HG03565 (cell line): ENCODE results near the gene NAT9.

Source experiments
- ATAC-seq: cut with Tn5 transposase; IDR thresholded peaks from one replicate; pipeline ENCODE4 v1.9.1; 2021; ENCODE audit warnings: mild to moderate bottlenecking, moderate library complexity; ENCODE audit not compliant: unreplicated experiment

Gene NAT9

DNA sequence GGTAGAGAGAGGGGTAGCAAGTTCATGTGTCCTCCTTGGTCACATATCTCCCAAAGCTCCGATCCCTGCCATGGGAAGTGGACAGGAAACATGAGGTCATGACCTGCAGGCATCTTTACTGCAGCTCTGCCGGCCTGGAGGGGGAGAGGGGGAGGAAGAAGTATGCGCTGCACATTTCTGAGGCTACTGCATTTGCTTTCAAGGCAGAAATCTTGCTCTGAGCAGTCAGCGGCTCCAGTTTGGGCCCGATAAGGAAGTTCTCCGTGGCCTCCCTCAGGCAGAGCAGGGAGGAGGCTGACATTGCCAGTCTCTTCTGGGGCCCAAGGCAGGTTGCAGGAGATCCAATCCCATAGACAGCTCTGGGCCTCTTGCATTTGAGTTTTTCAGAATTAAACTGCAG is 29.2 kb downstream of the NAT9 start:
- no peak for ATAC-seq

DNA sequence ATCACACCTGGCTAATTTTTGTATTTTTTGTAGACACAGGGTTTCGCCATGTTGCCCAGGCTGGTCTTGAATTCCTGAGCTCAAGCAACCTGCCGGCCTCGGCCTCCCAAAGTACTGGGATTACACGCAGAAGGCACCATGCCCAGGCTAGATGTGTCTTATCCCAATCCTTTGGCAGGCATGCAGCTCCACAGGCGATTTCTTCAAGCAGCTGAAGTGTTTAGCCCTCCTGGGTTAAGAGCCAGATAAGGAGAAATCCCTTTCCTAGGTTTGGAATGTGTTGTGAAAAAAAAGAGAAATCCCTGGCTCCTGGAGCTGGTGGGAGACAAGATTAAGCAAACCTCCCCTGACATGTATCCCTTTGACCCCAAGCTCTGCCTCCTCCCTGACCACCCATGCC is 29.8 kb downstream of the NAT9 start:
- ATAC-seq = no peak

DNA sequence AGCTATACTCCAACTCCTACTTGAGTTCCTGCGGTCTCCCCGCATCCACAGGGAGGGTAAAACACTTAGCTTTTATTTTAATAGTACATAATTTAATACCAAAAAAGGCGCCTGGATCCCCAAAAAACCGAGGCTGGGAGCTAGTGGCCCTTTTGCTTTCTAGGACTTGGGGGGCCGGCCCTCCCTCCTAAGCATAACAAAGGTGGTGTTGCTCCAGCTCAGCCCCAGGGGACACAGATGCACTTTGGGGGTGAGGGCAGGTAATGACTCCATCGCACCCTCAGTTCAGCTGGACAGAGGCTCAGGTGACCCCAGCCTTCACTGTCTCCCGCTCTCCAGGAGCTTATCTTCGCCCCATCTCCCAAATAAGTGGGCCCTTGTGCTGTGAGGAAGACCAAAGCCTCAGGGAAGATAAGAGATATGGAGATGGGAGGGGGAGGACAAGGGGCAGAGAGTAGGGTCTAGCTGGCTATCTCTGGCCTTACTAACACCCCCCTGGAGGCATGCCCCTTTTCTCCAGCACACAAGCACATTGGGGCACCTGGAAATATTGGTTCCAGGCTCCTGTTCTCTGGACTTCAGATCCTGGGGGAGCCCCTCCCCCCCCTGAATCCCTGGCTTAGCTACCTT is 30.5 kb downstream of the NAT9 start:
- ATAC-seq = no peak

DNA sequence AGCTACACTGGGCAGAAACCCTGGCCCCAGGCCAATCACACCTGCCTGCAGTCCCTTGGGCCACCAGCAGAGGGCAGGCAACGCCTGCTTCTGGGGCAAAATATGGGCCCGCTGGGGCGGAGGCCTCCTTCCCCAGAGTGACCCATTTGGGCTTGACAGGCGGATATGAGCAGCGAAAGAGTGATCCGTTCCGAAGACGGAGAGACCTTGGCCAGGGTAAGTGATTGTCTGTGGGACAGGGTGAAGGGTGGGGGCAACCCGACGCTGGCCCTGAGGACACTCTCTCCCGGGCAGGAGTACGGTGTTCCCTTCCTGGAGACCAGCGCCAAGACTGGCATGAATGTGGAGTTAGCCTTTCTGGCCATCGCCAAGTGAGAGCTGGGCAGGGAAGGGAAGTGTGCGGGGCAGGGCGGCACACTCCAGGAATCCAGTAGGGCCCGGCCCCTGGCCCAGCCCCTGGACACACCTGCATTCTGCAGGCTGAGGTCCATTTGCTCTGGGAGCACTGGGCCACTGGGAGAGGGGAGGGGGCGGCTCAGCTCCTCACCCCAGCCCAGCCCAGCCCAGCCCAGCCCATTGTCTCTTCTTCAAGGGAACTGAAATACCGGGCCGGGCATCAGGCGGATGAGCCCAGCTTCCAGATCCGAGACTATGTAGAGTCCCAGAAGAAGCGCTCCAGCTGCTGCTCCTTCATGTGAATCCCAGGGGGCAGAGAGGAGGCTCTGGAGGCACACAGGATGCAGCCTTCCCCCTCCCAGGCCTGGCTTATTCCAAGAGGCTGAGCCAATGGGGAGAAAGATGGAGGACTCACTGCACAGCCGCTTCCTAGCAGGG is 31.2 kb downstream of the NAT9 start:
- no peak for ATAC-seq

DNA sequence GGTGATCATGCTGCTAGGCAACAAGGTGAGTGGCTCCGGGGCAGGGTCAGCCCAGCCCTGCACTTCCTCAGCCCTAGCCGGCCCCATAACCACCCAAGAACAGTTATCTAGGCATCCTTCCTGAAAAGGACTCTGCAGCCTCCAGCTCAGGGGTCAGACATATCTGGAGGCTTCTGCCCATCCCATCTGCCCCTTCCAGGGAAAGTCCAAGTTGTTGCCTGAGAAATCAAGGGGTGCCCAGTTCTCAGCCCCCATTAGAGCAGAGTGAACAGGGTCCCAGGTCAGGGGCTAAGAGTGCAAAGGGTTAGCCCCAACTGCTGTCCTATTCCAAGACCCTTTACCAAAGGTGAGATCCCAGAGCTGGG is 31.8 kb downstream of the NAT9 start:
- no peak for ATAC-seq

DNA sequence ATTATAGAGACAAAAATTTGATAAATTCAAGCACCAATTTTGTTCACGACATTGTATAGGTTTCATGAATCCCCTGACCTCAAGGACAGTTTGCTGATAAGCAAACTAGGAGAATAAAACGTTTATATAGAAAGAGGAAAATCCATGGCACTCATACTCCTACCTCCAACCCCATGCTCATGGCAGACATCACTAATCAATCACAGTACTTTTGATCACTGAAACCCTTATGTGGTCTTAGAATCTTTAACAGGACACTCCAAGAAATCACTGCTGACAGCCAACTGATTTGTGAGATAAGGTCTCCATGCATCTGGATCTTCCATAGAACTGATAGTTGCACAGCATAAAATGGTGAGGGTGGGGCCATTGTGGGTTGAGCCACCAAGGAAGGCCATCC is 32.4 kb downstream of the NAT9 start:
- ATAC-seq = no peak

DNA sequence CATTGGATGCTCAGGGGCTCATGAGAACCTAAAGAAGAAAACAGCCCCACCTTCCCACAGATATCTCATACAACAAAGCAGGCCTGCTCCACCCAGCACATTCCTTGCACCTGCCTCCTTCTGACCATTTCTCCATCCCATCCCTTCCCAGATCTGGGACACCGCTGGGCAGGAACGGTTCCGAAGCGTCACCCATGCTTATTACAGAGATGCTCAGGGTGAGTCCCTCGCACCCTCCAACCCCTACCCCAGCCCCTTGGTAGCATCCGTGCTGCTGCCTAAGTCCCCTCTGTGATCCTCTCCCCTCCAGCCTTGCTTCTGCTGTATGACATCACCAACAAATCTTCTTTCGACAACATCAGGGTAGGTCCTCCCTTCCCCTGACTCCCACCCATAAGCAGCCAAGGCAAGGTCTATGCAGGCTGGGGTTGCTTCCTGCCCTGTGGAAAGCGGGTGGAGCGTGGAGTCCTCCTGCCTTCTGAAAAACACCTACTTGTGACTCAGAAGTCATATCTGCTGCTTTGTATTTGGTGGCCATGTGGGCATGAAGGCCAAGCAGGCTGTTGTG is 33.1 kb downstream of the NAT9 start:
- ATAC-seq = no peak

DNA sequence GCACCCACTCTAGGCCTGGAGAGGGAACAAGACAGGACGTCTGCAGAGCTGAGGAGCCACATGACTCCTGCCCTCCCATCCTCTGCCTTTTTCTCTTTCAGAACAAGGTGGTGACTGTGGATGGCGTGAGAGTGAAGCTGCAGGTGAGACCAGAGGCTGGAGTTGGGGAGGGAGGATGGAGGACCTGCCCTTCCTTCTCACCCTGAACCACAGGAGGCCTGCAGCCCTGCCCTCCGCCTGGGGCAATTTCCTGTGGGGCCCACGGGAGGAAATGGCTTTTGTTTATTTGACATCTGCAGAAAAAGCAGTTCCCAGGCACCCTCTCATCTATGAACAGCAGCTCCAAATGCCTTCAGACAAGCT is 34.0 kb downstream of the NAT9 start:
- ATAC-seq = peak; percentile 44

DNA sequence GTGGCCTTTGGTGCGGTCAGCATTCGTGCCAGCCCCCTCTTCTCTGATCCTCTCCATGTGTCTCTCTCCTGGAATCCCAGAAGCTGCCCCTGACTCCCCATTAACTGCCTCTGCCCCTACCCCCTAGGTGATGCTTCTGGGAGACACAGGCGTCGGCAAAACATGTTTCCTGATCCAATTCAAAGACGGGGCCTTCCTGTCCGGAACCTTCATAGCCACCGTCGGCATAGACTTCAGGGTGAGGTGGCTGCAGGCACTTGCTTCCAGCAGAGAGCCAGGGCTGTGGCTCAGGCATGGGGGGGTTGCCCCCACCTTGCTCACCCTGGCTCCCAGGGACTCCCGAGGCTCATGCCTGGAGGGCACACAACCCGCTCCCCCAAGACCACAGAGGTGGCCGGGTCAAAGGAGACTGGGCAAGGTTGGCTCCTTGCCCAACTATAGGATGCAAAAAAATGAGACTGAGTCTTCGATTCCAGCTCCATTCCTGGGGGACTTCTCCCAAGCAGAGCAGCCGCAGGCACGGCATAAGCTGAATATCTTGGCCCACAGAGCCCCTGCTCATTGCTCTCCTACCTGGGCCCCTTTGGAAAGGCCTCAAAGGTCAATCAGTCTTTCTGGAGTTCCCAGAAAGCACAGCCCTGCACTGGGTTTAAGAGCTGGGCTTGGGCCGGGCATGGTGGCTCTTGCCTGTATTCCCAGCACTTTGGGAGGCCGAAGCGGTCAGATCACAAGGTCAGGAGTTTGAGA is 35.3 kb downstream of the NAT9 start:
- no peak for ATAC-seq

DNA sequence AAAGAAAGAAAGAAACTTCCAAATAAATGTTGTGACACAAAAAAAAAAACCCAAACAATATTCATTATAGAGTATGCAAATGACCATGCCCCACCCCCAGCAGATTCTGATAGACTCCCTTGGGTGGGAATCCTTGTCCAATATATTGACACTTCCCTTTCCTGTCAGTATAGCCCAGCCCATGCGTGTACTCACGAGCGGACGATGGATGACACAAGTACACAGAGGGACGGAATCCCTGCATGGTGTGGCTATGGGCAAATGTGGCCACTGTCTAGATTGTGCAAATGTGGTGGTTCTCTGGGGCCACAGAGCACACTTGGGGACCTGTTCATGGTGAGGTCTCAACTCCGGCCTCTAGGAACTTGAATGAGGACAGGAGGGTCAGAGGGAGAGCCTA is 36.0 kb downstream of the NAT9 start:
- no peak for ATAC-seq

DNA sequence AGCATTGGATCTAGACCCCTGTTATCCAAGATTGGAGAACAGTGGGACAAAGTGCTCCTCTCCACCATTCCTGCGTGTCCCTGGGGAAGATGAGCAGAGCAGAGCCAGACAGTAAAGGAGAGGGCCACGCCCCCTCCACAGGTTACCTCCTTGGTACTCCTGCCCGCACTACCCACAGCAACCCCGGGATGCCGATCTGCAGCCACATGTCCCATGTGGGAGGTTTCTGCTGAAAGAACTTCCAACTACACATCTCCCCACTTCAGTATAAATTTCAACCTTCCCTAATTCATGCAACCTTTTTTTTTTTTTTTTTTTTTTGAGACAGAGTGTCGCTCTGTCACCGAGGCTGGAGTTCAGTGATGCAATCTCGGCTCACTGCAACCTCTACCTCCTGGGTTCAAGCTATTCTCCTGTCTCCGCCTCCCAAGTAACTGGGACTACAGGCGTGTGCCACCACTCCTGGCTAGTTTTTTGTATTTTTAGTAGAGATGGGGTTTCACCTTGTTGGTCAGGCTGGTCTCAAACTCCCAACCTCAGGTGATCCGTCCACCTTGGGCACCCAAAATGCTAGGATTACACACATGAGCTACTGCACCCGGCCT is 36.8 kb downstream of the NAT9 start:
- ATAC-seq = no peak

DNA sequence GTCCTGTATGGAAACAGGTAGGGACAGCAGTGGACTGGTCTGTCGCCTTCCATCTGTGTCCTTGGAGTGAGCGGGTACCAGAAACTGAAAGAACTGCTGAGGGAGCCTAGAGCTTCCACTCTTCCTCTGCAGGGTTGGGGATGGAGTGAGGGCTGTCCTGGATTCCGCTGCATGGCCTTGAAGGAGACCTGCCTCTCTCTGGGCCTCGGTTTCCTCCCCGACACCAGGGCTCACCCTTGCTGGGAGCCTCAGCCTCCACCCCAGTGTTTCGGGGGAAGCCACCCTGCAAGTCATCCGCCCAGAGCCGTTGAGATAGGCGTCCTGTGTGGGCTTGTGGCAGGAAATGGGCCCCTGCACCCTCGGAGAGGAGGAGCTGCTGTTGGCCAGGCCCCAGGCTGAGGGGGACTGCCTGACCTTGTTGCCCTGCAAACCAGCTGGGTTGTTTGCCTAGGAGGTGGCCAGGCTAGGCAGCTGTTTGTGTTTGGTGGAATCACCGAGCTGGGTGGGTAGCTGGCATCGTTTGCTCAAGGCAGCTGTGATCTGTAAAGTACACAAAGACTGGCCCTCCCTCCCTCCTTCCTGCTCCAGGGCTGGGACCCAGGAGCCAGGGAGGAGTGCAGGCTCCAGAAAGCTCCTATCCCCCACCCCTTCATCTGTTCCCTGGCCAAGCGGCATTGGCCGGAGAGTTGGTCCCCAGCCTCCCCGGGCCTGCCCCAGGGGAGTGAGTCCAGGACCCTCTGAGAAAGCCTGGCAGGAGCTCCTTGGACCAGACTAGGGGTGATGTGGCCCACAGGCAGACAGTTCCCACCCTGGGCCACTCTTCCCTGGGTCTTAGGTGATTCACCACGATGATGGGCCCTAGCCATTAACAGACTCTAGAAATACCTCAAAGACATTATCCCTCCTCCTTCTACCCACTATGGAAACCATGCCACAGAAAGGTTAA is 37.8 kb downstream of the NAT9 start:
- ATAC-seq = peak; percentile 33

DNA sequence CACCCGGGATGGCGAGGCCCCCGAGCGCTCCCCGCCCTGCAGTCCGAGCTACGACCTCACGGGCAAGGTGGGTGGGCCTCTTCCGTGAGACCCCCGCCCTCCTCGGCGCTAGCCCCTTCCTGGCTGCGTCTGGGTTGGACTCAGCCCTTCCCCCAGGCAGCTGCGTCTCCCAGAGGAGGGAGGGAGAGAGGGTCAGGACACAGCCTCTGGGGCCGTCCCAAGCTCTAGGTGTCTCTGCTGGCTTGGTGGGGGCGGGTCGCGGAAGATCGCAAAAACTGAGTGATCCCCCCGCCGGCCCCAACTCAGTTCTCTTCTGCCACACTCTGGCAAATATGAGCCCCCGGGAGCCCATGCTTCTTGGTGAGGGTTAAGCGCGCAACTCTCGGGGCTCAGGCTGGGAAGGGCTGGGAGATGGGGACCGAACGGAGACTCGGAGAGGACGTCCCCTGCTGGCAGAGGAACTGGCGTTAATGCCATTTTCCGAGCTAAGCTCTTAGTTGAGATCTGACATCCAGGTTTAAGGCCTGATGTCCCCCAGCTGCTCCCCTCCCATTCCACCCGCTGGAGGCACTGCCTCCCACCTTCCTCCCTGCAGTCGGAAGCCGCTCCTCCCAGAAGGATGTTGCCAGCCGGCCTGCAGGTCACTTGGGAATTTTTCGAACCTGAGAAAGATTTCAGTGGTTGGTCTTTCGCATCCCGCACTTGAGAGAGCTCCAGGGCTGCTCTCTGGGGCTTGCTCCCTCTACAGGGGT is 38.7 kb downstream of the NAT9 start:
- ATAC-seq = no peak

DNA sequence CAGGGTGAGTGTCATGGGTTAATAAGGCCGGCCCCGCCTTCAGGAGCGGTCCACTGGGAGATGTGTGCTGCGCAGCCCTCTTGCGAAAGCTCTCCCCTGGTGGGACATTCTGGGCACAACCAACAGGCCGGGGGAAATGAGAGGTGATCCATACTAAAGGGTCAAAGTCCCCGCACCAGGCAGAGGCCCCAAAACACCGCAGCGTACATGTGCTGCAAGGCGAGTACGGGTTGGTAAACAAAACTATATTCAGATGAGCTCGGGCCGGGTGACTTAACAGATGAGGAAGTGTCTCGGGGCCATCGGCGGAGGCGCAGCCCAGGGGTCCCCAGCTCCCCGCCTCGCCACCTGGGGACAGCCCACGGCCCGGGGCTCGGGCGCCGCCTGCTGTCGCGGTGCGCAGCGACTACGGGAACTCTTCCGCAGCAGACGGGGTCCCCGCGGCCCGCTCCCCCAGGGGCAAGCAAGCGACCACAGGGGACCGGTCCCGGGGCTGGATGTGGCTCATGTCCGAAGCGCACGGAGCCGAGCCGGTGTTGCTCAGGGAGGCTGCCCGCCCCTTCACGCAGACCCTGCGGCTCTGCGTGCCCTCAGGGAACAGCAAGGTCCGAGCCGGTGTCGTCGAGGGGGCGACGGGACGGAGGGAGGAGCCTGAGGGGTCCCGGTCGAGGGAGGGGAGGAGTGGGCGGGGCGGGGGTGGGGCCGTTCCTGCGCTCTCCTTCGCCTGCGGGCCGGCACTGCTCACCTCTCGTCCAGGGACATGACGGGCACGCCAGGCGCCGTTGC is 39.4 kb downstream of the NAT9 start, which contains the start of gene RAB37:
TSS of gene RAB37 (plus strand) at position 744 of the 786 bp plus-strand sequence. CDS start at position 761, 17 bp downstream.
- ATAC-seq = no peak

DNA sequence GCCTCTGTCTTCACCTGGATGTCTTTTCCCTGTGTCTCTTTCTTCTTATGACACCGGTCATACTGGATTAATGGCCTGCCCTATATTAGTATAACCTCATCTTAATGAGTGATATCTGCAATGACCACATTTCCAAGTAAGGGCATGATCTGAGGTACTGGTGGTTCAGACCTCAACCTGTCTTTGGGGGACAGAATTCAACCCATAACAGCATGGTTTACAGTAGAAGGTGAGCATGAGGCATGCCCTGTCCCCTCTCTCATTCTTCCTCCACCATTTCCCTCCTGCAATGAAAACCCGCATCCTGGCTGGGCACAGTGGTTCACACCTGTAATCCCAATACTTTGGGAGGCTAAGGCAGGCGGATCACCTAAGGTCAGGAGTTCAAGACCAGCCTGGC is 41.9 kb downstream of the NAT9 start:
- ATAC-seq = no peak

DNA sequence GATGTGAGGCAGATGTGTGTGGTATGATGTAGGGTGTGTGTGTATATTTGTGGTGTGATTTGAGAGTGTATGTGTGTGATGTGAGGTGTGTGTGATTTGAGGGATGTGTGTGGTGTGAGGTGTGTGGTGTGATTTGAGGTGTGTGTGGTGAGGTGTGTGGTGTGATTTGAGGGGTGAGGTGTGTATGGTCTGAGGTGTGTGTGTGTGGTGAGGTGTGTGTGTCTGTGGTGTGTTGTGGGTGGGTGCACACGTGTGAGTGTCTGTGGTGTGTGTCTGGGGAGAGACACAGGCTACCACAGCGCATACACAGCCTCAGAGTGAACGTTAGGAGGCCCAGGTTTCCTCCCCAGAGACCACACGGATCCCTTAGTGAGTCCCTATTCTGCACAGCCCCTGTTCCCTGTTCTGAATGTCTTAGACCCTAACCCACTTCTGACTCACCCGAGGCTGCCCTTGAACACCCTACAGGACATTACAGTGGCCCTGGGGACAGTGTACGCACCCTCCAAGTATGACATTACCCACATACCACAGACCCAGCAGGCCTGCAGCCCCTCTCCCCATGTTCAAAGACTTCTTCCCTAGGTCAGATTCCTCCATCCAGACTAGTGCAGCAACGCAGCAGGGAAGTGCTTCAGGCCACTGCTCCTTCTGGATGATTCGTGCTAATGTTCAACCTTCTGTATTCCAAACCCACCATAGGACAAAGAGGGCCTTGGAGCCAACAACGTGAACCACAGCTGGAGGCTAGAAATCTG is 42.6 kb downstream of the NAT9 start:
- ATAC-seq = no peak

DNA sequence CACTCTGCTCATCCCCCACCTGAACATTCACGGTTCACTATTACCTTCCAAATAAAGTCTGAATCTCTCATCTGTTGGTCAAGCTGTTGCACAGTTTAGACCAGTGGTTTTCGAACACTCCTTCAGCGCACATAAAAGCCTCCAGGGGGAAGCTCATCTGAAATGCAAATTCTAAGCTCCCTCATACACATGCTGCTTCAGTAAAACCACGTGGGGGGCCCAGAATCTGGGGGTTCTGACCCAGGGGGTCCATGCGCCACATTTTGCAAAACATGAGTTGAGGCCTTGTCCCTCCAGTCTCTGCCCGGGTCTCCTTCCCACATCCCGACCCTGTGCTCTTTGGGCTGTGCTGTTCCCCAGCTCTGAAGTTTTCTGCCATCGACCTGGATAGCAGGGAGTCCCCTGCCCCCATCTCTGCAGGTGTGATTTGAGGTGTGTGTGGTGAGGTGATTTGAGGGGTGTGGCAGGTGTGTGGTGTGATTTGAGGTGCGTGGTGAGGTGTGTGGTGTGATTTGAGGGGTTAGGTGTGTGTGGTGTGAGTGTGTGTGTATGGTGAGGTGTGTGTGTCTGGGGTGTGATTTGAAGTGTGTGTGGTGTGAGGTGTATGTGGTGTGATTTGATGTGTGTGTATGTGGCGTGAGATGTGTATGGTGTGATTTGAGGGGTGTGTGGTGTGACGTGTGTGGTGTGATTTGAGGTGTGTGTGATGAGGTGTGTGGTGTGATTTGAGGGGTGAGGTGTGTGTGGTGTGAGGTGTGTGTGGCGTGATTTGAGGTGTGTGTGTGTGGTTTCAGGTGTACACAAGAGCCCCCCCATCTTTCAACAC is 43.9 kb downstream of the NAT9 start:
- ATAC-seq = no peak
